VCaP (cell line): ENCODE data around the gene STK16.

Experiments used
- H3K27ac ChIP-seq: fragments of 450-650 bp; 2 replicates; pipeline ENCODE4 v1.5.1; 2017
- CTCF ChIP-seq: fragments of 450-650 bp; conservative IDR thresholded peaks from 2 replicates; pipeline ENCODE4 v1.5.1; 2017; ENCODE audit warnings: mild to moderate bottlenecking, moderate library complexity

The STK16 gene

GRCh38 chr2:219249203-219249980, 4.1 kb downstream of the STK16 start:
- no peak for TF ChIP-seq CTCF
- H3K27ac ChIP-seq: peak overlapping the region; percentile 99

- H3K27ac ChIP-seq: peak overlapping the region; percentile 99
- no peak for TF ChIP-seq CTCF
Measured at GRCh38 chr2:219250049-219250781, 4.9 kb downstream of the STK16 start.

GRCh38 chr2:219251656-219252055, 6.4 kb downstream of the STK16 start:
- TF ChIP-seq CTCF: no peak
- peak overlapping the region; percentile 99 for H3K27ac ChIP-seq

- peak overlapping the region; percentile 99 for H3K27ac ChIP-seq
- no peak for TF ChIP-seq CTCF
Measured at GRCh38 chr2:219252084-219252483, 6.8 kb downstream of the STK16 start.

GRCh38 chr2:219252570-219252899, 7.3 kb downstream of the STK16 start:
- no peak for TF ChIP-seq CTCF
- peak overlapping the region; percentile 99 for H3K27ac ChIP-seq

- TF ChIP-seq CTCF: no peak
- peak within 1 kb of the TSS; percentile 99 for H3K27ac ChIP-seq
Measured at GRCh38 chr2:219252900-219253752, 7.8 kb downstream of the STK16 start, which contains the start of gene TUBA4B. TSS of gene TUBA4B (plus strand) at chr2:219253243. CDS start at chr2:219253408, 165 bp downstream.
